ENCODE measurements around the gene RAD51B. TPM values are rescaled to one million over a fixed set of nuclear protein-coding genes. Genes with fewer than 3 reads are reported as not detected.

RAD51B gene
- total RNA-seq, 1 experiment from 2014 or later = 20.0 TPM

- no peaks in the 10 kb centered on the region for H3K9me2 ChIP-seq (ENCODE audit: insufficient read depth)
- H3K36me3 ChIP-seq (ENCODE audit: control insufficient read depth in 1 of 2, insufficient read depth in 2 of 2, low read length in 2 of 2) = peaks cover 16 to 29% of the 10 kb centered on the region in 2 experiments
- H3K9ac ChIP-seq (ENCODE audit: low read length) = no peak overlapping the region
- ATAC-seq (no peak), DNase-seq (ENCODE audit: low read depth, low spot score) (no peak)
- intact Hi-C loops (cut with micrococcal nuclease) = no loop called here
- no peaks in the 10 kb centered on the region for H3K4me1 ChIP-seq (ENCODE audit: control insufficient read depth in 1 of 2, insufficient read depth in 2 of 2, low read length in 2 of 2)
- no peaks in the 10 kb centered on the region for H3K27me3 ChIP-seq (ENCODE audit: insufficient read depth, low read length)
- ChIA-PET RAD21 (ENCODE audit: low non-redundant PET in 1 of 2, low total read pairs in 2 of 2, uncharacterized antibody in 2 of 2, unreplicated experiment in 2 of 2) (no interaction called here), POLR2A (no interaction called here), CTCF (no interaction called here)
- H3K4me2 ChIP-seq (ENCODE audit: low read length) = no peak overlapping the region
- H3K27ac ChIP-seq (ENCODE audit: low read depth, low read length) = no peak overlapping the region
- TF ChIP-seq POLR2AphosphoS5 (IDR thresholded peaks at IDR 0.05; ENCODE audit: low read depth, low read length) = no peak
- TF ChIP-seq POLR2A (IDR thresholded peaks at IDR 0.05; ENCODE audit: borderline replicate concordance, extremely low read depth, insufficient read depth, insufficient read length) = no peak
- TF ChIP-seq YY1 (IDR thresholded peaks at IDR 0.05; ENCODE audit: extremely low read depth, insufficient replicate concordance, low read depth, low read length) = no peak
- TF ChIP-seq REST (IDR thresholded peaks at IDR 0.05; ENCODE audit: low read depth) = no peak
- no peak for TF ChIP-seq CTCF (IDR thresholded peaks at IDR 0.05 in 2 of 3, conservative IDR thresholded peaks at IDR 0.05 in 1 of 3; ENCODE audit: borderline replicate concordance in 1 of 3, insufficient read depth in 1 of 3, low read depth in 2 of 3, low read length in 2 of 3)
- TF ChIP-seq JUND (IDR thresholded peaks at IDR 0.05) = no peak
- no peak for TF ChIP-seq EZH2 (IDR thresholded peaks at IDR 0.05)
- no peak for TF ChIP-seq ELF1 (IDR thresholded peaks at IDR 0.05; ENCODE audit: borderline replicate concordance, low read depth)
- TF ChIP-seq ZBTB33 (IDR thresholded peaks at IDR 0.05; ENCODE audit: extremely low read depth, insufficient replicate concordance, low read length) = no peak
- no peak for TF ChIP-seq RAD21 (IDR thresholded peaks at IDR 0.05; ENCODE audit: low read depth)
- no peak for TF ChIP-seq ATF3 (IDR thresholded peaks at IDR 0.05)
- TF ChIP-seq TCF7L2 (IDR thresholded peaks at IDR 0.05; ENCODE audit: borderline replicate concordance, extremely low read depth, insufficient read depth, insufficient read length) = no peak
- no peak for TF ChIP-seq SRF (IDR thresholded peaks at IDR 0.05; ENCODE audit: low read depth)
- TF ChIP-seq SIN3A (IDR thresholded peaks at IDR 0.05; ENCODE audit: low read depth) = no peak
- TF ChIP-seq EGR1 (IDR thresholded peaks at IDR 0.05; ENCODE audit: low read depth) = no peak
- H2AFZ ChIP-seq (ENCODE audit: low read depth, low read length, poor library complexity, severe bottlenecking) = no peak overlapping the region
- no peaks in the 10 kb centered on the region for H4K20me1 ChIP-seq (ENCODE audit: insufficient read depth)
- H3K79me2 ChIP-seq (ENCODE audit: insufficient read depth, low read length) = no peaks in the 10 kb centered on the region
- no peaks in the 10 kb centered on the region for H3K9me3 ChIP-seq (ENCODE audit: control insufficient read depth in 1 of 2, insufficient read depth in 1 of 2, low read depth in 1 of 2, low read length in 2 of 2)
- no TSS peak for BruUV-seq (replicated peaks)
- no peak overlapping the region for H3K4me3 ChIP-seq (replicated peaks in 1 of 2; ENCODE audit: low read depth in 1 of 2, low read length in 2 of 2)
Observed at GRCh38 chr14:67806246-67806645, 13.3 kb upstream of the RAD51B start.

Measured in HCT116 (cell line).